ENCODE results near the gene LGI2.
"Not testable (repeated sequence)": the region's sequence is repeated elsewhere in the genome, so short reads cannot be mapped to it uniquely, and the experiment has no call there.

LGI2 gene

GRCh38 chr4:25057299-25057698 lies 26.6 kb upstream of the LGI2 start:
- peaks cover 2% of the 10 kb centered on the region for H3K27me3 ChIP-seq (ENCODE audit: insufficient read depth, low read length, poor library complexity)
- H3K36me3 ChIP-seq (ENCODE audit: insufficient read depth, low read length), result no peaks in the 10 kb centered on the region
- ATAC-seq (ENCODE audit: insufficient read depth, low read depth) (no peak), DNase-seq (no peak)
- no peaks in the 10 kb centered on the region for H3K79me2 ChIP-seq (ENCODE audit: insufficient read depth, low read length)
- no peak overlapping the region for H3K4me2 ChIP-seq (ENCODE audit: insufficient read depth, low read length)
- no peak for TF ChIP-seq CTCF (IDR thresholded peaks at IDR 0.05; ENCODE audit: borderline replicate concordance, extremely low read depth, low read length, poor library complexity, severe bottlenecking)
- no peak for TF ChIP-seq EZH2 (IDR thresholded peaks at IDR 0.05; ENCODE audit: borderline replicate concordance, low read depth, low read length, severe bottlenecking)
- H3K9ac ChIP-seq (ENCODE audit: low read depth, low read length), result no peak overlapping the region
- no peak overlapping the region for H3K4me3 ChIP-seq (ENCODE audit: low read depth in 1 of 2, low read length in 2 of 2)
- H2AFZ ChIP-seq (ENCODE audit: low read depth, low read length), result no peak overlapping the region
- no peaks in the 10 kb centered on the region for H3K4me1 ChIP-seq (ENCODE audit: insufficient read depth, low read length)
- no peaks in the 10 kb centered on the region for H4K20me1 ChIP-seq (ENCODE audit: insufficient read depth, low read length)
- H3K9me3 ChIP-seq (ENCODE audit: insufficient read depth, low read length, severe bottlenecking), result no peaks in the 10 kb centered on the region
- H3K27ac ChIP-seq (ENCODE audit: low read length), result no peak overlapping the region

GRCh38 chr4:25052037-25052436 lies 21.3 kb upstream of the LGI2 start:
- not testable (repeated sequence) for H3K27ac ChIP-seq (ENCODE audit: low read length); DNase-seq; ATAC-seq (ENCODE audit: insufficient read depth, low read depth); H3K4me2 ChIP-seq (ENCODE audit: insufficient read depth, low read length); H3K4me3 ChIP-seq (ENCODE audit: low read depth in 1 of 2, low read length in 2 of 2); H3K9me3 ChIP-seq (ENCODE audit: insufficient read depth, low read length, severe bottlenecking); H4K20me1 ChIP-seq (ENCODE audit: insufficient read depth, low read length); H3K4me1 ChIP-seq (ENCODE audit: insufficient read depth, low read length); H3K36me3 ChIP-seq (ENCODE audit: insufficient read depth, low read length); H3K9ac ChIP-seq (ENCODE audit: low read depth, low read length); H3K27me3 ChIP-seq (ENCODE audit: insufficient read depth, low read length, poor library complexity); H2AFZ ChIP-seq (ENCODE audit: low read depth, low read length); H3K79me2 ChIP-seq (ENCODE audit: insufficient read depth, low read length)

- no peak overlapping the region for H3K9ac ChIP-seq (ENCODE audit: low read depth, low read length)
- H3K36me3 ChIP-seq (ENCODE audit: insufficient read depth, low read length), result no peaks in the 10 kb centered on the region
- no peak overlapping the region for H3K4me2 ChIP-seq (ENCODE audit: insufficient read depth, low read length)
- no peaks in the 10 kb centered on the region for H4K20me1 ChIP-seq (ENCODE audit: insufficient read depth, low read length)
- no peaks in the 10 kb centered on the region for H3K27me3 ChIP-seq (ENCODE audit: insufficient read depth, low read length, poor library complexity)
- TF ChIP-seq EZH2 (IDR thresholded peaks at IDR 0.05; ENCODE audit: borderline replicate concordance, low read depth, low read length, severe bottlenecking), result no peak
- TF ChIP-seq CTCF (IDR thresholded peaks at IDR 0.05; ENCODE audit: borderline replicate concordance, extremely low read depth, low read length, poor library complexity, severe bottlenecking), result no peak
- H3K27ac ChIP-seq (ENCODE audit: low read length), result no peak overlapping the region
- H3K9me3 ChIP-seq (ENCODE audit: insufficient read depth, low read length, severe bottlenecking), result no peaks in the 10 kb centered on the region
- H3K79me2 ChIP-seq (ENCODE audit: insufficient read depth, low read length), result no peaks in the 10 kb centered on the region
- H2AFZ ChIP-seq (ENCODE audit: low read depth, low read length), result no peak overlapping the region
- H3K4me1 ChIP-seq (ENCODE audit: insufficient read depth, low read length), result no peaks in the 10 kb centered on the region
- ATAC-seq (ENCODE audit: insufficient read depth, low read depth) (no peak), DNase-seq (no peak)
- no peak overlapping the region for H3K4me3 ChIP-seq (ENCODE audit: low read depth in 1 of 2, low read length in 2 of 2)
Observed at GRCh38 chr4:25051534-25051933, 20.8 kb upstream of the LGI2 start.

GRCh38 chr4:25050370-25051078 lies 19.8 kb upstream of the LGI2 start:
- TF ChIP-seq CTCF (IDR thresholded peaks at IDR 0.05; ENCODE audit: borderline replicate concordance, extremely low read depth, low read length, poor library complexity, severe bottlenecking), result no peak
- H3K9ac ChIP-seq (ENCODE audit: low read depth, low read length), result no peak overlapping the region
- ATAC-seq (ENCODE audit: insufficient read depth, low read depth) (no peak), DNase-seq (no peak)
- no peaks in the 10 kb centered on the region for H3K79me2 ChIP-seq (ENCODE audit: insufficient read depth, low read length)
- H3K27ac ChIP-seq (ENCODE audit: low read length), result no peak overlapping the region
- H3K9me3 ChIP-seq (ENCODE audit: insufficient read depth, low read length, severe bottlenecking), result no peaks in the 10 kb centered on the region
- H3K4me2 ChIP-seq (ENCODE audit: insufficient read depth, low read length), result no peak overlapping the region
- H3K36me3 ChIP-seq (ENCODE audit: insufficient read depth, low read length), result no peaks in the 10 kb centered on the region
- H4K20me1 ChIP-seq (ENCODE audit: insufficient read depth, low read length), result no peaks in the 10 kb centered on the region
- H3K4me3 ChIP-seq (ENCODE audit: low read depth in 1 of 2, low read length in 2 of 2), result no peak overlapping the region
- no peaks in the 10 kb centered on the region for H3K4me1 ChIP-seq (ENCODE audit: insufficient read depth, low read length)
- H3K27me3 ChIP-seq (ENCODE audit: insufficient read depth, low read length, poor library complexity), result no peaks in the 10 kb centered on the region
- H2AFZ ChIP-seq (ENCODE audit: low read depth, low read length), result no peak overlapping the region
